Activated CD8-positive, alpha-beta memory T cell treated with anti-CD3 and anti-CD28 coated beads, Interleukin-2, amount 10 ng/mL, durations not matched to agents 7 days and 5 days (primary cell): ENCODE measurements around the gene SMYD4. TPM values are rescaled to one million over a fixed set of nuclear protein-coding genes. Genes with fewer than 3 reads are reported as not detected.
"Not testable (repeated sequence)": the region's sequence is repeated elsewhere in the genome, so short reads cannot be mapped to it uniquely, and the experiment has no call there.

Source experiments
- ATAC-seq: fragments of 150-1000 bp; cut with Tn5 transposase; one replicate; pipeline ENCODE4 v1.10.0; 2021; ENCODE audit warnings: moderate library complexity
- CTCF ChIA-PET: fragments of 350-600 bp; sonication (Branson Sonifier 250); formaldehyde crosslinking; loops from one replicate; lab custom pipeline; 2021; ENCODE audit warnings: antibody characterized with exemption; lab: Charles Lee
- DNase-seq: peaks from one replicate; pipeline ENCODE4 v3.0.0-alpha.2; 2020
- H3K27ac Mint-ChIP-seq: one replicate; pipeline ENCODE4 v1.8.0; 2021; ENCODE audit warnings: mild to moderate bottlenecking, mixed read lengths
- H3K27me3 Mint-ChIP-seq: one replicate; pipeline ENCODE4 v1.8.0; 2021; ENCODE audit warnings: mixed read lengths
- H3K36me3 Mint-ChIP-seq: one replicate; pipeline ENCODE4 v1.8.0; 2021; ENCODE audit warnings: mild to moderate bottlenecking, mixed read lengths
- H3K4me1 Mint-ChIP-seq: one replicate; pipeline ENCODE4 v1.8.0; 2021; ENCODE audit warnings: mixed read lengths
- H3K4me3 Mint-ChIP-seq: one replicate; pipeline ENCODE4 v1.8.0; 2021; ENCODE audit warnings: mild to moderate bottlenecking, moderate library complexity, mixed read lengths
- H3K9me3 Mint-ChIP-seq: one replicate; pipeline ENCODE4 v1.8.0; 2022; ENCODE audit warnings: low read depth, mixed read lengths
- total RNA-seq, 2 experiments: library from RNA; stranded (reverse); gene quantifications; one replicate each; pipeline ENCODE4 v1.2.3, GENCODE V29; 2021

The SMYD4 gene
- total RNA-seq, 2 experiments from 2014 or later = 34.7 to 45.4 TPM

- ATAC-seq (no peak), DNase-seq (no peak)
- no peaks in the 10 kb centered on the region for H3K36me3 Mint-ChIP-seq
- no peak overlapping the region for H3K27ac Mint-ChIP-seq
- H3K9me3 Mint-ChIP-seq = no peaks in the 10 kb centered on the region
- no peaks in the 10 kb centered on the region for H3K4me1 Mint-ChIP-seq
- no peaks in the 10 kb centered on the region for H3K27me3 Mint-ChIP-seq
- CTCF ChIA-PET = interaction anchor here (0.9 kb wide), 1 partner anchor 10 kb away, joined by 4 read pairs; no protein-coding TSS in a partner anchor
- H3K4me3 Mint-ChIP-seq = no peak overlapping the region
These were observed 74.4 kb downstream of the SMYD4 start for GRCh38 chr17:1755252-1755826.

GRCh38 chr17:1754430-1755112 lies 75.1 kb downstream of the SMYD4 start:
- no peak overlapping the region for H3K4me3 Mint-ChIP-seq
- H3K4me1 Mint-ChIP-seq = no peaks in the 10 kb centered on the region

GRCh38 chr17:1753767-1754429 lies 75.8 kb downstream of the SMYD4 start:
- Mint-ChIP-seq H3K4me3 (no peak overlapping the region), H3K27ac (no peak overlapping the region), H3K27me3 (no peaks in the 10 kb centered on the region), H3K9me3 (no peaks in the 10 kb centered on the region), H3K36me3 (no peaks in the 10 kb centered on the region), H3K4me1 (no peaks in the 10 kb centered on the region)
- DNase-seq = no peak
- CTCF ChIA-PET = interaction anchor here (1.9 kb wide), 1 partner anchor 33 kb away, joined by 5 read pairs; no protein-coding TSS in a partner anchor
- no peak for ATAC-seq

More at GRCh38 chr17:1754430-1755112, 75.1 kb downstream of the SMYD4 start:
- ATAC-seq = no peak
- DNase-seq = no peak
- no peaks in the 10 kb centered on the region for H3K27me3 Mint-ChIP-seq
- CTCF ChIA-PET = interaction anchor here (0.9 kb wide), 1 partner anchor 11 kb away, joined by 4 read pairs; no protein-coding TSS in a partner anchor
- H3K9me3 Mint-ChIP-seq = no peaks in the 10 kb centered on the region
- H3K27ac Mint-ChIP-seq = no peak overlapping the region
- H3K36me3 Mint-ChIP-seq = no peaks in the 10 kb centered on the region

- Mint-ChIP-seq H3K27ac (no peak overlapping the region), H3K4me1 (no peaks in the 10 kb centered on the region), H3K4me3 (no peak overlapping the region), H3K9me3 (no peaks in the 10 kb centered on the region), H3K36me3 (no peaks in the 10 kb centered on the region), H3K27me3 (no peaks in the 10 kb centered on the region)
- DNase-seq (no peak), ATAC-seq (no peak)
- CTCF ChIA-PET = interaction anchor here (1.4 to 1.9 kb wide), 2 partner anchors 15 to 31 kb away, joined by 3 to 5 read pairs; no protein-coding TSS in a partner anchor
These were observed 77.1 kb downstream of the SMYD4 start for GRCh38 chr17:1752425-1753262.

- Mint-ChIP-seq H3K36me3 (no peaks in the 10 kb centered on the region), H3K4me1 (no peaks in the 10 kb centered on the region), H3K4me3 (no peak overlapping the region), H3K9me3 (no peaks in the 10 kb centered on the region), H3K27ac (no peak overlapping the region), H3K27me3 (no peaks in the 10 kb centered on the region)
- DNase-seq (no peak), ATAC-seq (no peak)
- CTCF ChIA-PET = no interaction called here
These were observed 79.1 kb downstream of the SMYD4 start for GRCh38 chr17:1750628-1751027.

- no peaks in the 10 kb centered on the region for H3K9me3 Mint-ChIP-seq
- H3K36me3 Mint-ChIP-seq = no peaks in the 10 kb centered on the region
- DNase-seq = no peak
These were observed 82.6 kb downstream of the SMYD4 start for GRCh38 chr17:1746975-1747543.

GRCh38 chr17:1745513-1746020 lies 84.1 kb downstream of the SMYD4 start:
- Mint-ChIP-seq H3K9me3 (no peaks in the 10 kb centered on the region), H3K4me1 (no peaks in the 10 kb centered on the region), H3K27me3 (no peaks in the 10 kb centered on the region), H3K4me3 (no peak overlapping the region), H3K27ac (no peak overlapping the region), H3K36me3 (no peaks in the 10 kb centered on the region)
- CTCF ChIA-PET = no interaction called here
- DNase-seq = no peak
- ATAC-seq = no peak

More at GRCh38 chr17:1746975-1747543, 82.6 kb downstream of the SMYD4 start:
- Mint-ChIP-seq H3K4me3 (no peak overlapping the region), H3K4me1 (no peaks in the 10 kb centered on the region), H3K27me3 (no peaks in the 10 kb centered on the region), H3K27ac (no peak overlapping the region)
- ATAC-seq = no peak
- CTCF ChIA-PET = interaction anchor here (0.8 kb wide), 1 partner anchor 36 kb away, joined by 3 read pairs; no protein-coding TSS in a partner anchor

GRCh38 chr17:1744551-1745512 lies 84.9 kb downstream of the SMYD4 start:
- H3K9me3 Mint-ChIP-seq = no peaks in the 10 kb centered on the region
- CTCF ChIA-PET = interaction anchor here (1.4 kb wide), 1 partner anchor 121 kb away, joined by 5 read pairs; no protein-coding TSS in a partner anchor
- H3K36me3 Mint-ChIP-seq = no peaks in the 10 kb centered on the region
- H3K4me3 Mint-ChIP-seq = no peak overlapping the region
- DNase-seq (no peak), ATAC-seq (no peak)
- H3K4me1 Mint-ChIP-seq = no peaks in the 10 kb centered on the region
- no peaks in the 10 kb centered on the region for H3K27me3 Mint-ChIP-seq
- no peak overlapping the region for H3K27ac Mint-ChIP-seq

- no peak overlapping the region for H3K4me3 Mint-ChIP-seq
- no peaks in the 10 kb centered on the region for H3K4me1 Mint-ChIP-seq
- DNase-seq = no peak
- no peak for ATAC-seq
- no peak overlapping the region for H3K27ac Mint-ChIP-seq
- no peaks in the 10 kb centered on the region for H3K9me3 Mint-ChIP-seq
- CTCF ChIA-PET = no interaction called here
- no peaks in the 10 kb centered on the region for H3K27me3 Mint-ChIP-seq
- no peaks in the 10 kb centered on the region for H3K36me3 Mint-ChIP-seq
These were observed 86.6 kb downstream of the SMYD4 start for GRCh38 chr17:1743088-1743439.

- H3K4me3 Mint-ChIP-seq = no peak within 1 kb of the TSS
- DNase-seq (no peak), ATAC-seq (no peak)
- H3K9me3 Mint-ChIP-seq = no peaks in the 10 kb centered on the region
- no peaks in the 10 kb centered on the region for H3K36me3 Mint-ChIP-seq
- H3K27me3 Mint-ChIP-seq = no peaks in the 10 kb centered on the region
- no peak within 1 kb of the TSS for H3K27ac Mint-ChIP-seq
- H3K4me1 Mint-ChIP-seq = no peaks in the 10 kb centered on the region
- CTCF ChIA-PET = no interaction called here
These were observed 87.2 kb downstream of the SMYD4 start, which contains the start of gene SERPINF2 for GRCh38 chr17:1742371-1743087. SERPINF2 (plus strand) TSS chr17:1742871; CDS start chr17:1744996, 2,125 bp downstream.

GRCh38 chr17:1741899-1742298 lies 87.8 kb downstream of the SMYD4 start:
- CTCF ChIA-PET, H3K4me1 Mint-ChIP-seq, H3K36me3 Mint-ChIP-seq, H3K27me3 Mint-ChIP-seq, DNase-seq, ATAC-seq, H3K4me3 Mint-ChIP-seq, H3K9me3 Mint-ChIP-seq, H3K27ac Mint-ChIP-seq: not testable (repeated sequence)
